ENCODE results near the gene ADARB1. TPM values are rescaled to one million over a fixed set of nuclear protein-coding genes. Genes with fewer than 3 reads are reported as not detected.

ADARB1 gene
- total and polyA plus RNA-seq, 2 of the 8 experiments (the other 6 are each of a cell fraction or from before 2014, with no cell fraction given) = 4.7 to 14.9 TPM

DNA sequence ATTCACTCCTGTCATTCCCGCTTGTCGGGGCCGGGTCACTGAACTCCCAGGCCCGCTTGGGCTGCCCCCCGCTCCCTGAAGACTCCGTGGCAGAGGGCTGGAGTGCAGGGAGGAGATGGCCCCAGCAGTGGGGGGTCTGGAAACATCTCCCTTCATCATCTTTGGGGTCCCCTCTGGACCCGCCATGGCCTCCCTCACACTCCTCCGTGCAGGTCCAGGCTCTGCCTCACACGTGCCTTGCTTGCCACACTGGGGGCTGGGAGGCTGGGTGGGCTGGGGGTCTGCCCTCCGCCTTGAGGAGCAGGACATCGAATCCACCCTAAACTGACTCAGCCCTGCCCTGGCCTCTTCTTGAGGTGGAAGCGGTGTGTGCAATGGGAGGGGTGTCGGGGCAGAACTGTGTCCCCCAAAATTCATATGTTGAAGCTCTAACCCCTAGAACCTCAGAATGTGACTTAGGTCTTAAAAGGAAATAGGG is 178.1 kb downstream of the ADARB1 start:
- DNase-seq (ENCODE audit: low read depth in 1 of 2, low spot score in 2 of 2) = no peak
- Histone ChIP-seq H2BK12ac (ENCODE audit: low read depth, low read length) (no peak overlapping the region), H4K5ac (ENCODE audit: insufficient read length, low read depth, low read length) (no peak overlapping the region), H3K4me2 (ENCODE audit: insufficient read depth in 1 of 2, low read depth in 2 of 2, low read length in 2 of 2) (no peak overlapping the region), H3K9me3 (ENCODE audit: insufficient read depth in 2 of 2, low read depth in 1 of 2, low read length in 1 of 2) (no peaks in the 10 kb centered on the region), H2AFZ (ENCODE audit: low read length) (no peak overlapping the region), H3K18ac (ENCODE audit: extremely low read depth, low read length) (no peak overlapping the region), H3K56ac (replicated peaks; ENCODE audit: insufficient read length, low read depth, low read length) (no peak overlapping the region), H3K79me1 (ENCODE audit: low read depth, low read length) (no peaks in the 10 kb centered on the region), H3K27ac (ENCODE audit: low read depth, low read length) (no peak overlapping the region), H3K23ac (ENCODE audit: insufficient read length) (no peak overlapping the region), H2BK15ac (ENCODE audit: low read length) (no peak overlapping the region), H3K27me3 (replicated peaks in 1 of 4; ENCODE audit: control insufficient read depth in 3 of 4, extremely low read depth in 1 of 4, insufficient read depth in 3 of 4, low read length in 3 of 4) (no peaks in the 10 kb centered on the region), H3K4me1 (replicated peaks in 1 of 4; ENCODE audit: control insufficient read depth in 3 of 4, insufficient read depth in 4 of 4, low read length in 3 of 4) (peaks cover 0 to 13% (median 7%) of the 10 kb centered on the region in 4 experiments; a peak in 5 of 7 replicates), H3K23me2 (ENCODE audit: low read depth, low read length) (no peaks in the 10 kb centered on the region), H3K4ac (replicated peaks; ENCODE audit: insufficient read length, low read depth, low read length) (no peak overlapping the region), H3K36me3 (ENCODE audit: control insufficient read depth in 2 of 4, insufficient read depth in 4 of 4, low read length in 3 of 4) (no peaks in the 10 kb centered on the region), H4K91ac (replicated peaks; ENCODE audit: insufficient read length, low read length) (no peak overlapping the region), H4K20me1 (replicated peaks in 1 of 2; ENCODE audit: control insufficient read depth in 1 of 2, insufficient read depth in 2 of 2, low read length in 2 of 2) (no peaks in the 10 kb centered on the region), H2BK120ac (replicated peaks; ENCODE audit: low read depth, low read length) (no peak overlapping the region), H2BK5ac (ENCODE audit: low read depth, low read length) (no peak overlapping the region), H2AK5ac (ENCODE audit: low read depth, low read length) (no peak overlapping the region), H3K4me3 (ENCODE audit: extremely low read depth in 1 of 4, insufficient read depth in 2 of 4, low read depth in 3 of 4, low read length in 4 of 4) (no peak overlapping the region), H3K9ac (replicated peaks in 1 of 4; ENCODE audit: extremely low read depth in 1 of 4, low read depth in 3 of 4, low read length in 3 of 4) (no peak overlapping the region), H2BK20ac (ENCODE audit: low read length) (no peak overlapping the region), H4K8ac (ENCODE audit: extremely low read depth, insufficient read depth, low read length) (no peak overlapping the region), H3K14ac (ENCODE audit: insufficient read length) (no peak overlapping the region), H3K79me2 (ENCODE audit: control insufficient read depth in 1 of 2, insufficient read depth in 2 of 2, low read length in 2 of 2) (no peaks in the 10 kb centered on the region)
- 92% methylated on average over 13 of the region's 13 CpGs; no CpG with 5 or more reads in 1 of the 2 experiments for WGBS, 2 experiments (ENCODE audit: extremely low coverage in 1 of 2, insufficient coverage in 1 of 2, insufficient read length in 1 of 2, insufficient replicate concordance in 2 of 2, low coverage in 1 of 2, low lambda C conversion rate in 2 of 2, missing lambda C conversion rate in 1 of 2)
- no peak for FAIRE-seq
- ChIA-PET CTCF (ENCODE audit: partially characterized antibody) (interaction anchor here (0.8 to 1.0 kb wide), 2 partner anchors 56 to 695 kb away, joined by 3 to 4 read pairs; no protein-coding TSS in a partner anchor), POLR2A (ENCODE audit: partially characterized antibody) (no interaction called here)
- TF ChIP-seq, protein P1, sequence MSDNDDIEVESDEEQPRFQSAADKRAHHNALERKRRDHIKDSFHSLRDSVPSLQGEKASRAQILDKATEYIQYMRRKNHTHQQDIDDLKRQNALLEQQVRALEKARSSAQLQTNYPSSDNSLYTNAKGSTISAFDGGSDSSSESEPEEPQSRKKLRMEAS (IDR thresholded peaks at IDR 0.05) = no peak
- no peak for TF ChIP-seq RXRA (IDR thresholded peaks at IDR 0.05; ENCODE audit: insufficient read depth, low read depth, low read length)
- TF ChIP-seq SP2 (IDR thresholded peaks at IDR 0.05; ENCODE audit: low read length) = no peak
- no peak for TF ChIP-seq RFX5 (IDR thresholded peaks at IDR 0.05; ENCODE audit: borderline replicate concordance, low read depth, low read length)
- TF ChIP-seq CBX5 (IDR thresholded peaks at IDR 0.05; ENCODE audit: low read depth, low read length) = no peak
- TF ChIP-seq EZH2 (IDR thresholded peaks at IDR 0.05; ENCODE audit: low read depth, low read length, severe bottlenecking) = no peak
- TF ChIP-seq RAD21 (IDR thresholded peaks at IDR 0.05 in 1 of 2, conservative IDR thresholded peaks at IDR 0.05 in 1 of 2; ENCODE audit: low read depth in 2 of 2, low read length in 2 of 2) = no peak
- TF ChIP-seq POLR2AphosphoS5 (IDR thresholded peaks at IDR 0.05; ENCODE audit: low read depth, low read length) = no peak

Measured in H1 (cell line).